HG02981 (cell line): ENCODE measurements around the gene CELA2B.
"Not testable (repeated sequence)": the region's sequence is repeated elsewhere in the genome, so short reads cannot be mapped to it uniquely, and the experiment has no call there.

Experiments
- ATAC-seq: cut with Tn5 transposase; IDR thresholded peaks from one replicate; pipeline ENCODE4 v1.9.1; 2021; ENCODE audit warnings: mild to moderate bottlenecking, moderate library complexity; ENCODE audit not compliant: unreplicated experiment

Gene CELA2B

DNA sequence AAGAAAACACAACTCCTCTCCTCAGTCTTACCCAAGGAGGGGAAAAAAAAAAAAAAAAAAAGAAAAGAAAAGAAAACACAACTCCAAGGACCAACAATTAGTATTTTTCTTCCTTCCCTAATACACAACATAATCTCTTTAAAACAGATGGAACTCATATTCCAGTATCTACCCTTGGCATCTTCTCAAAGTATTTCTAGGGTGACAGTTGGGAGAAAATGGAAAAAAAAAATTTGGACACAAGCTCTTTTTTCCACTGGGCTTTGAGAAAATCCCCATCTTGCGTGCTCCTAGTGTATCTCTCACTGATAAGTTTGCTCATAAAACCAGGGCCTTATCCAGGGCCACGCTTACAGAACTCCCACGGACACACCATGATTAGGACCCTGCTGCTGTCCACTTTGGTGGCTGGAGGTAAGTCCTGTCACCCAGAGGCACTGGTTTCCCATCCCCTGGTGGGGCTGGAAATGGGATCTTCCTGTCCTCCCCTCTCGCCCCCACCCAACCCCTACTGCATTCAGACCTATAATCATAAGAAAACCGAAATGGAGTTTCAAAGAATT, at the start of gene CELA2B:
CELA2B (plus strand) TSS at position 353 of the 563 bp plus-strand sequence; CDS start at position 375, 22 bp downstream.
- no peak for ATAC-seq

DNA sequence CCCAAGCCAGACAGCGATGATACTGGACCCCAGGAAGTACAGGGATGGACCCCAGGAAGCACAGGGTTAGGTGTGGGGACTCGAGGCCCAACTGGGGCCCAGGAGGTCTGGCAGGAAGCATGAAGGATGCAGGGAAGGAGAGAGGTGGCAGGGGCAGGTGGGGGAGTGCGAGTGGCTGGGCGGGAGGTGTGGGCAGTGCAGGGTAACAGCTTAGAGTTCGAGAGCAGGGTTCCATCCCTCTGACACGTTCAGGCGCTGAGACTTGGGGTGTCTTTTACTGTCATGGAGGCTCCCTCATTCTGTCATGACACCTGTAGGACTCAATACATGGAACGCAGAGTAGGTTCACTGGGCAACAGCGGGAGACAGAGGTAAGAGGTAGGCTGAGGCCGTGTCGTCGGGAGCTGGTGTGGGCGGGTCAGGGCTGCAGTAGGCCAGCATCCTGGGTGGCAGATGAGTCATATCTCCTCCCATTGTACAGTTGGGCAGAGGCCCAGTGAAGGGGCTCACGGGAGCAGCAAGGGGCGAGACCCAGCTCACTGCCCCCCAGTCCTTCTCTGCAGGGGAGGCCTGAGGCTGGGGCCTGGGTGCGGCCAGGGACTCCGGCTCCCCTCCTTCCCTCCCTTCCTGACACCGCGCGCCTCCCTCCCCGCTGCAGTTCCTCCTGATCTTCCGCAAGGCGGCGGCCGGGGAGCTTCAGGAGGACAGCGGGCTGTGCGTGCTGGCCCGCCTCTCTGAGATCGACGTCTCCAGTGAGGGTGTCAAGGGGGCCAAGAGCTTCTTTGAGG, 49.2 kb upstream of the CELA2B start:
- no peak for ATAC-seq

DNA sequence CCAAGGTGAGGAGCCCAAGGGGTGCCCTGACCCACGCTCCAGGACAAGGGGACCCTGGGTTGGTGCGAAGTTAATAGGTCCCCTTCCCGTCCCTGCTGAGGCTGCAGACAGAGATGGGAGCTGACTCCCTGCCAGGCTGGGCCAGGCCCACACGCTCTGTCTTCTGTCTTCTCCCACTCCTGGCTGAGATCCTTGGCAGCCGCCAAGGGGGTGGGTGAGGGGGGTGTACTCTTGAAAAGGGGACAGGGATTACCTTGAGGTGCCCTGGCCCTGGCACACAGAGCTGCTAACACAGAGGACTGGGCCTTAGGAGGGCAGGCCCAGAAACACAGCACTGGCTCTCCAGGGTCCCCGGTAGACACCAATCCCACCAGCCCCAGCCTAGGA, 48.6 kb upstream of the CELA2B start:
- ATAC-seq, result no peak

DNA sequence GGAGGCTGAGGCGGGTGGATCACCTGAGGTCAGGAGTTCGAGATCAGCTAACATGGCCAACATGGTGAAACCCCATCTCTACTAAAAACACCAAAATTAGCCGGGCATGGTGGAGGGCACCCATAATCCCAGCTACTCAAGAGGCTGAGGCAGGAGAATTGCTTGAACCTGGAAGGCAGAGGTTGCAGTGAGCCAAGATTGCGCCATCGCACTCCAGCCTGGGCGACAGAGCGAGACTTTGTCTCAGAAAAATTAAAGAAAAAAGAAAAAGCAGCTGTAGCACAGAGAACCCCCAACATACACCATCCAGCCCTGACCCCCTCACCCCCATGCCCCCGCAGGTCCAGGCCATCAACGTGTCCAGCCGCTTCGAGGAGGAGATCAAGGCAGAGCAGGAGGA, 47.7 kb upstream of the CELA2B start:
- not testable (repeated sequence) for ATAC-seq

DNA sequence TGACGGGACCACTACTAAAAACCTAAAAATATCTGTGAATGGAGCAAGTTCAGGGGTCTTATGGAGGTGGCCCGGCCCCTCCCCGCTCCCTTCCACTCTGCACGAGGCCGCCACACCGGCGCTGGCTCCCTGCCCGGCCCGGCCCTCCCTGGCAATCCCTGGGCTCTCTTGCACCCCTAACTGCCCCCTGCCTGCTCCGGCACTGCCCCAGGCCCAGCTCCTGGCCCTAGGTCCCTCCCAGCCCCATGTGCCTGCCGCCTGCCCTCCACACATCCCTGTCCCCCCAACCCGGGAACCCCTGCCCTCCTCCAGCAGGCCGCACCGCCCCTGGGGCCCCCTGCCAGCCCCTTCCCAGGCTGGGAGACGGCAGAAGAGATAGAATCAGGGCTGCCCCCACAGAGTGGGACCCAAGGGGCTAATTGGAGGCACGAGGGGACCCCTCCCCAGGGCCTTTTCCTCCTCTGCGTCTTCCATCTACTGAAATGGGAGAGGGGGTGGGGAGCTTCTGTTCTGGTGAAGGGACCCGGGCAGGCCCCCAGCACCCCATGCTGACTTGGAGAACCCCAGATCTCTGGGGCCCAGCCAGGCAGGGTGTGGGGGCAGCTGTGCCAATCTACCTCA, 47.0 kb upstream of the CELA2B start:
- ATAC-seq, result no peak

DNA sequence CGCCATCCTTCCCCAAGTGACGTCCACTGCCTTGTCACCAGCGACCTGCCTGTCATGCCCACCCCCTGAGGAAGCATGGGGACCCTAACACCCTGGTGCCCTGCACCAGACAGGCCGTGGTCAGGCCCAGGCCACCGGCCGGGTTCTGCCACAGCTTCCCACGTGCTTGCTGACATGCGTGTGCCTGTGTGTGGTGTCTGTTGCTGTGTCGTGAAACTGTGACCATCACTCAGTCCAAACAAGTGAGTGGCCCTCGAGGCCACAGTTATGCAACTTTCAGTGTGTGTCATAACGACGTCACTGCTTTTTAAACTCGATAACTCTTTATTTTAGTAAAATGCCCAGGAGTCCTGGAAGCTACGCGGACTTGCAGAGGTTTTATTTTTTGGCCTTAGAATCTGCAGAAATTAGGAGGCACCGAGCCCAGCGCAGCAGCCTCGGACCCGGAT, 46.2 kb upstream of the CELA2B start:
- no peak for ATAC-seq

DNA sequence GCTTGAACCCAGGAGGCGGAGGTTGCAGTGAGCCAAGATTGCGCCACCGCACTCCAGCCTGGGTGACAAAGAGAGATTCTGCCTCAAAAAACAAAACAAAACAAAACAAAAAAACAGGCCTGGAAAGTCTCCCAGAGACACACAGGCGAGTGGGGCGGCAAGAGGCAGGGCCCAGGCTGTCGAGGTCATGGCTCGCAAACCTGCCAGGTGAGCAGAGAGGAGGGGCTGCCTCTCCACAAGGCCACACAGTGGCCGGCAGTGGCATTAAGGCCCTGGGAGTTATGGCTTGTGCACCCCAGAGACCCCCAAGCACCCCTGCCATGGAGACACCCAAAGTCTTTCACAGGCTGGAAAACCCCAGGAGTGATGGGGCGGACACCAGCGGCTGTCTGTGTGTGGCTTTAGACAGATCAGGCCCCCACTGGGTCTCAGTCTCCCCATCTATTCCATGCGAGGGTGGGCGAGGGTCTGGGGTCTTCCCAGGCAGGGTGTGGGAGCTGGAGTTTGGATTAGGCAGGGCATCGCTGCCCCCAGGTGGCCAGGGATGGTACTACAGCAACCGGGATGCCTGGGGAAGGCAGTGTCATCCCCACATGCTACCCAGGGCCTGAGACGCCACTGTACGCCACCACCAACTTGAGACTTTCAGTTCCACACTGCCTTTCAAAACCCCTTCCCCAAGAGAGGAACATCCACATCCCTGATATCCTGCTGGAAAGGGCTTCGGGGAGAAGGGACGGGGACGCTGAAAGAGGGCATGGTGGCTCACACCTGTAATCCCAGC, 44.9 kb upstream of the CELA2B start:
- peak; percentile 51 for ATAC-seq

DNA sequence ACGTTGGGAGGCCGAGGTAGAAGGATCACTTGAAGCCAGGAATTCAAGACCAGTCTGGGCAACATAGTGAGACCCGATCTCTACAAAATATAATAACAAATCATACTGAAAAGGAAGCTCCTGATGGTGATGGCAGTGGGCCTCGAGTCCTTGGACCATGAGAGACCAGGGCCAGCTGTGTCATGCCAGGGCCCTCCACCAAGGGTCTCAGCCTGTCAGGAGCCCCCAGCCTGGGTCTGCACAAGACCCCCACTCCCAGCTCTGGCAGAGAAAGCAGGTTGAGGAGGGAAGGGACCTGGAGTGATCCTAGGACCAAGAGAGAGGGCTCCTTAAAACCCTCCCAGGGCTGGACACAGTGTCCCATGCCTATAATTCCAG, 44.3 kb upstream of the CELA2B start:
- no peak for ATAC-seq

DNA sequence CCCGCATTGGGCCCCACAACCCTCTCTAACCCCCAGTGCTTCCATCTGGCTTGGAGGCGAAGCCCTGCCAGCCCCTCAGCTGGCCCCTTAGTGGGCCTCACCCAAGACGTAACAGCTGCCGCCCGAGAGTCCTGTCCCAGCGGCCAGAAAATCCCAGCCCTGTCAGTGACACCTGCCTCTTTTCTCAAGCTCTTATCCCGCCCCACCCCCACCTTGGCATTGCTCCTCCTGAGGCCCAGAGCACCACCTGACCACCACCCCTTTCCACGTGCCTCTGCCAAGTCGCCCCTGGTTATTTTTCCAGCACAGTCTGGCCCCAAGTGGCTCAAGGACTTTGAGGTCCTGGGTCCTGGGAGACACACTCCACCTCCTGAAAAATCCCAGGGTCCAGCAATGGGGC, 43.6 kb upstream of the CELA2B start:
- ATAC-seq, result no peak

DNA sequence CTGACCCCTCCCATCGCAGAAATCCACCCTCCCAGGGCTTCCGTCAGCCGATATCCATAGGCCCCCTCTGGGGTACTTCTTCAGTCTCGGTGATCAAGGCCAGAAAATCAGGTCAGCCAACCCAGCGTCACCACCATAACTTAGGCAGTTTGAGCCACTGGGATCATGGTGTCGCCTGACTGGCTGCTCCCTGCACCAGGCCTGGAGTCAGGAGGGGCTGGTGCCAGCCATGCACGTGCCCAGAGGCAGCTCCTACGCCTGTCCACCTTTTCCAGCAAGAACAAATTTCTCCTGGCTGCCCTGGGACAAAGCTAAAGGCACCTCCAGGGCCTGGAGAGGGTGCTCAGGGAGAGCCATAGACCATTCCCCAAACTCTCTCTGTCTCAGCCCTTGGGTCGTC, 42.4 kb upstream of the CELA2B start:
- no peak for ATAC-seq

DNA sequence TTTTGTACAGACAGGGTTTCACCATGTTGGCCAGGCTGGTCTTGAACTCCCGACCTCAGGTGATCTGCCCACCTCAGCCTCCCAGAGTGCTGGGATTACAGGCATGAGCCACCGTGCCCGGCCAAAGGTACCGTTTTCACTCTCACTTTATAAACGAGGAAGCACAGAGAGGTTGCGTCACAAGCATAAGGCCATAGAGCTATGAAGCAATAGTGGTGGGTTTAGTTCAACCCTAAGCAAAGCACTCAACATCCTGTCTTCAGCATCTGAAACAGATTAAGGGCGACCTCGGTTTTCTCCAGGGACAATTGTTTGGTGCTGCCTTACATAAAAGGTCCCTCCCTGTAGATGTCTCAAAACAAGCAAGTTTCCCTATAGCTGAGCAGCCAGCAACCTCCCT, 41.2 kb upstream of the CELA2B start:
- not testable (repeated sequence) for ATAC-seq

DNA sequence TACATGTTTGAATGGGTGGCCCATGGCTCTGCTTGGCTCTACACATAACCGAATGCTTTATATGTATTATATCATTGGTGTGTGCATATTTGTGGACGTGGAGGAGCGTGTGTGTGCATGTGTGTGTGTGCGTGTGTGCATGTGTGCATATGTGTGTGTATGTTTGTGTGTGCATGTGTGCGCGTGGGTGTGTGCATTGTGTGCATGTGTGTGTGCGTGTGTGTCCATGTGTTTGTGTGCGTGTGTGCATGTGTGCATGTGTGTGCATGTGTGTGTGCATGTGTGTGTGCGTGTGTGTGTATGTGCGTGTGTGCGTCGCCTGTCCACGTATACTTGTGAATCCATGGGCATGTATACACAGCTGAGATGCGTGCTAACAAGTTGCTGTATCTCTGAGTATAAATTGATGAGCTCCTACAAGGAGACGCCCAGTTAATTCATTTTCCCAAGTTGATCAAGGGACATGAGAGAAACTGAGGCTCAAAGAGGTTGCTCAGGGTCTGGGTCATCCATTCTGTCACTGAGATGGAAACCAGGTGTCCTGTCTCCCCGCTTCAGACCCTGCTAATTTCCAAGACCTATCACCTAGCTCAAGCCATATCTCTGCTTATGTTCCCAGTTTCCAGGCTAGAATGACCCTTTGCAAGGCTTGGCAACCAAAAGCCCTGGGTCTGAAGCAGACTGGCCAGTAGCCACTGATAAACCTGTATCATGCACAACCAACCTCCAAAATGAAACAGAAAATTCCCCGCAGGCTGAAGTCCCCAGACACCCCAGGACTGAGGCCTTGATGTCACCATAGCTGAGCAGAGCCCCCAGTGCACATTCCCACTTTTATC, 40.4 kb upstream of the CELA2B start:
- no peak for ATAC-seq

DNA sequence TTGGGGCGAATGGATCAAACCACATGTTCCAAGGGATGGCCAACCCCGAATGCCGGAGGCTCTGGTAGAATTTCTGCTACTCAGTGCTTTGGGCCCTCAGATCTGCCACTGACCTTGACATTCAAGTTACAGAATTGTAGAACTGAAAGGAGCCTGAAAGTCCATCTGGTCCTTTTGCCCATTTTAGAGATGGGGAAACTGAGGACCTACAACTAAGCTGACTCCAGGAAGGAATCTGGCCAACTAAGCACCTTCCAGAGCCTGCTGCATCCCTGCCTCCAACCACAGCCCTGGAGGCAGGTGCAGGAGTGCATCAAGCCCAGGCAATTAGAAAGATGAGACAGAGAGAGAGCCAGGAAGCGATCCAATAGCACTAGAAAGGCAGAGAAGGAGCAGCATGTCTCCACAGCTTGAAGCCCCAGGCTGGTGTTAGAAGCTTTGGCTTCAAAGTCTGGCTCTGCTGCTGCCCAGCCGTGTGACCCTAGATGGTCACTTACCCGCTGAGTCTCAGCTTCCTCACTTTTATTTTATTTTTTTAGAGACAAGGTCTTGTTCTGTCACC, 38.9 kb upstream of the CELA2B start:
- no peak for ATAC-seq

DNA sequence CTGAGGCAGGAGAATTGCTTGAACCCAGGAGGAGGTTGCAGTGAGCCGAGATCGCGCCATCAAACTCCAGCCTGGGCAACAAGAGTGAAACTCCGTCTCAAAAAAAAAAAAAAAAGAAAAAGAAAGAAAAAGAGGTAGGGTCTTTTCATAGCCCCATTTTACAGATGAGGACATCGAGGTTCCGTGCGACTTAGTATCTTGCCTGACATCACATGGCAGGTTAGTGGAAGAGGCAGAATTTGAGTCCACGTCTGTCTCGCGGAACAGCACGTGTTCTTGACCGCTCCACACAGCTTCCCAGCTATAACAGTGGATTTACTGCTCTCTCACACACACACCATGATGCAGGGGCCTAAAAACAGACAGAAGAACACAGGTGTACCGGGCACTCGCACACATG, 36.6 kb upstream of the CELA2B start:
- ATAC-seq, result no peak

DNA sequence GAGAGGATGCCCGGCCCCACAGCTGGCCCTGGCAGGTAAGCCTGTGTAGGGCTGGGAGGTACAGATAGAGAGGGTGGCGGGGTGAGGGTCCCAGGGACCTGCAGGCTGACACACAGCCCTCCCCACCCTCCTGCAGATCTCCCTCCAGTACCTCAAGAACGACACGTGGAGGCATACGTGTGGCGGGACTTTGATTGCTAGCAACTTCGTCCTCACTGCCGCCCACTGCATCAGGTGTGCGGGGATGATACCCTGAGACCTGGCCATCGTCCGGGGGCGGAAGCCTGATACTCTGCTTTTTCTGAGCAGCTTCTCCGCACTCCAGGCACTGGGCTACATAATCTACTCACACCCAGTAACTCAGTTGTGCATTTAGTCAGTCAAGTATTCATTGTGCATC, 35.5 kb upstream of the CELA2B start:
- no peak for ATAC-seq

DNA sequence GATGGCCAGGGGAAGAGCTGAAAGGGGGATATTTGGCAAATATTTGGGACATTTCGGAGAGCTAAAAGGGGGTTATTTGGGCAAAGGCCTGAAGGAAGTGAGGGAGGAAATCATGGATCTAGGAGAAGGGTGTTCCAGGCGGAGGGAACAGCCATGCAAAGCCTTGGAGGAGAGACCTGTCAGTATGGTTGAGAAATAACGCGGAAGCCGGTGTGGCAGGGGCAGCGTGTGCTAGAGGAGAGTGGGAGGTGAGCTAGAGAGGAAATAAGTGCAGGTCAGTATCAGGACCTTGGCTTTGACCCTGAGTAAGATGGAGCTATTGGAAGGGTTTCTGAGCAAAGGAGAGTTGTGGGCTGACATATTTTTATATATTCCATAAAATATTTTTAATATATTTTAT, 34.7 kb upstream of the CELA2B start:
- ATAC-seq, result no peak

DNA sequence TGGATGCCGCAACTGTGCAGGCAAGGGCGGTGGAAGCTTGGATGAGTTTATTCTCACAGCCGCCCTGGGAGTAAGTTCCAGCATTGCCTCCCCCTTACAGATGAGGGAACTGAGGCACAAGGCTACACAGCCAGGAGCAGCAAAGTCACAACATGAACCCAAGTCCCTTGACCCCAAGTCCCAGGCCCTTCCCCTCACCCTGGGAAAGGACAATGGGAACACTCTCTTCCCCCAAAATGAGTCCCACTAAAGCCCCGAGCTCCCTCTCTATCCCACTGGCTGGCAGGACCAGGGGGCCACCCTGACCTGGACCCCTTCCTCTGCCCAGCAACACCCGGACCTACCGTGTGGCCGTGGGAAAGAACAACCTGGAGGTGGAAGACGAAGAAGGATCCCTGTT, 33.8 kb upstream of the CELA2B start:
- no peak for ATAC-seq

DNA sequence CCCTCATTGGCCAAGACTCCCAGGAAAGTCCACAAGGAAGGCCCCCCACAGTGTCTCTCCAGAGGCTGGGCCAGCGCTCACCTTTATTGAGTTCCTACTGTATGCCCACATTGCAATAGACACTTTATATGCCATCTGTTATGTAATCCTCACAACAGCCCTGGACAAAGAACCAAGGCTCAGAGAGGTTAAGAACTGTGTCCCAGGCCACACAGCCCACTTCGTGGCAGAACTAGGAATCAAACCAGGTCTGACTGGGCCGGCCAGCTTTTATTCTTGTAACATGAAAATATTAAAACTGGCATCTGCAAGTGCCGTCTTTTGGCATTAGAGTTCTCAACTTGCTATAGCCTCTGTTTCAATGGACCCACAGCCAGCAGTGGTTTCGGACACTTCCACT, 33.1 kb upstream of the CELA2B start:
- ATAC-seq, result no peak

DNA sequence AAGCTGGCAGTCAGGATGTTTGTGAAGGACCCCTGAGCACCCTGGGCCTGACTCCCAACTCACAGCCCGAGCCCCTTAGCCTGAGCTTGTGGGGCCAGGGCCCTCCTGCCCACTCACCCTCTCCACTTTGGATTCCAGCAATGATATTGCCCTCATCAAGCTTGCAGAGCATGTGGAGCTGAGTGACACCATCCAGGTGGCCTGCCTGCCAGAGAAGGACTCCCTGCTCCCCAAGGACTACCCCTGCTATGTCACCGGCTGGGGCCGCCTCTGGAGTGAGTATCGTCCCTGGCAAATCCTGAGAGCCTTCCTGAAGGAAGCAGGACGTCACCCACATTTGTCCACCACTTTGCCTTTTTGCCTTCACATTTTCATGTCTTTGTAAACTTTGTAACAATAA, 32.6 kb upstream of the CELA2B start:
- ATAC-seq, result no peak
